NCI-H526 (cell line): Measurements from ENCODE around the gene FLYWCH1.
"Not testable (repeated sequence)": the region's sequence is repeated elsewhere in the genome, so short reads cannot be mapped to it uniquely, and the experiment has no call there.

Source experiments
- DNase-seq, 2 experiments: peaks; one replicate each; lab custom pipeline; 2025; lab: John Stamatoyannopoulos, UW

FLYWCH1 gene

GRCh38 chr16:2925951-2926649, 14.4 kb downstream of the FLYWCH1 start:
- no peak for DNase-seq

- DNase-seq, result no peak
Measured at GRCh38 chr16:2926650-2926999, 14.9 kb downstream of the FLYWCH1 start.

- peak; percentile 67 to 86 for DNase-seq
Measured at GRCh38 chr16:2927010-2927646, 15.4 kb downstream of the FLYWCH1 start.

GRCh38 chr16:2928151-2928550, 16.4 kb downstream of the FLYWCH1 start:
- not testable (repeated sequence) for DNase-seq

- DNase-seq, result no peak
Measured at GRCh38 chr16:2928796-2929195, 17.1 kb downstream of the FLYWCH1 start.

- DNase-seq, result no peak
Measured at GRCh38 chr16:2929693-2930092, 18.0 kb downstream of the FLYWCH1 start.

GRCh38 chr16:2930236-2930635, 18.5 kb downstream of the FLYWCH1 start:
- no peak for DNase-seq

- DNase-seq, result not testable (repeated sequence)
Measured at GRCh38 chr16:2931231-2931914, 19.6 kb downstream of the FLYWCH1 start.

GRCh38 chr16:2933136-2933535, 21.4 kb downstream of the FLYWCH1 start:
- no peak for DNase-seq

GRCh38 chr16:2933701-2934100, 22.0 kb downstream of the FLYWCH1 start:
- no peak for DNase-seq

GRCh38 chr16:2934450-2934849, 22.7 kb downstream of the FLYWCH1 start:
- no peak for DNase-seq

GRCh38 chr16:2936436-2937011, 24.8 kb downstream of the FLYWCH1 start:
- DNase-seq, result no peak

- DNase-seq, result no peak
Measured at GRCh38 chr16:2937170-2937569, 25.4 kb downstream of the FLYWCH1 start.

GRCh38 chr16:2938206-2938605, 26.5 kb downstream of the FLYWCH1 start:
- no peak for DNase-seq

GRCh38 chr16:2939968-2940367, 28.2 kb downstream of the FLYWCH1 start:
- no peak for DNase-seq

GRCh38 chr16:2942045-2942444, 30.3 kb downstream of the FLYWCH1 start:
- DNase-seq, result no peak

- not testable (repeated sequence) for DNase-seq
Measured at GRCh38 chr16:2943716-2944115, 32.0 kb downstream of the FLYWCH1 start.

GRCh38 chr16:2946649-2947048, 34.9 kb downstream of the FLYWCH1 start:
- DNase-seq, result no peak

GRCh38 chr16:2948807-2949704, 37.3 kb downstream of the FLYWCH1 start:
- DNase-seq, result no peak

- DNase-seq, result no peak
Measured at GRCh38 chr16:2949705-2950352, 38.1 kb downstream of the FLYWCH1 start.

GRCh38 chr16:2950353-2950724, 38.6 kb downstream of the FLYWCH1 start:
- no peak for DNase-seq
